Measurements from ENCODE around the gene SPATA1. TPM values are rescaled to one million over a fixed set of nuclear protein-coding genes. Genes with fewer than 3 reads are reported as not detected.

SPATA1 gene
- total RNA-seq, 4 donors from 2014 or later, result 1.7 TPM; not detected in 3

DNA sequence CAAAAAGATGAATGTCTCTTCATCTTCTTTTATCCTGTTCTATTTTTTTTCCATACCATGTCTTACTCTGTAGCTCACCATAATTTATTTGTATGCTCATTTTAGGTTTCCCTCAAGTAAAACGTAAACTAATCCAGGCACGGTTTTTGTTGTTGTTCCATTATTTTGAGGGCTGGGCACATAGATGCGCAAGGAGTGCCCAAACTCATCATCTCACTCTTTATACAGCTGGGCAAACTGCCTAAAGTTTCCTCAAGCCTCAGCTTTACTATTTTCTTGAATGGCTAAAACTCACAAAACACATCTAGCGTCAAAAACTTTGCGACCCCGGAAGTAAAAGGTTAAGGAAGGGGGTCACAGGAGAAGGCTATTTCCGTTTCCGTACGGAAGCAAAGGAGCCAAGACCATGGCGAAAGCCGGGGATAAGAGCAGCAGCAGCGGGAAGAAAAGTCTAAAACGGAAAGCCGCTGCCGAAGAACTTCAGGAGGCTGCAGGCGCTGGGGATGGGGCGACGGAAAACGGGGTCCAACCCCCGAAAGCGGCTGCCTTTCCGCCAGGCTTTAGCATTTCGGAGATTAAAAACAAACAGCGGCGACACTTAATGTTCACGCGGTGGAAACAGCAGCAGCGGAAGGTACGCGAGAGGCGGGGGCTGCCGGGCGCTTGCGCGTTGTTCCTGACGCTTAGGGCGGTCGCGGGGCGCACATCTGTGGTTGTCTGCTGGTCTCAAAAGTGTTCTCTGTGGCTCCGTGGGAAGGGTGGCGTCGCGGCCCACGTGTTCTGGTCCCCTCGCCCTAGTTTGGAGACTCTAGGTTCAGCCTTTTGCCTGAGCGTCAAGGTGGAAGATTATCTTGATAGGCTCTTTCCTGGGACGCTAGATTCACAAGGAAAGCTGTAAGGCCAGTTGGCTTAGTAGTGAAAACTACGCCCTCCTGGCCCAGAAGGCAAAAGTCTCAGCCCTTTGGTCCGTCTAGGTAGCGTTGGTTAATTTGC, 27.0 kb upstream of the SPATA1 start, which contains the start of gene RPF1:
Gene RPF1, plus strand, starts transcription at position 391 of the 993 bp plus-strand sequence. Its CDS starts 16 bp downstream, at position 407.
- Histone ChIP-seq H3K27me3 (peaks cover 36% of the 10 kb centered on the region), H3K4me3 (peak within 1 kb of the TSS; percentile 87), H3K36me3 (peaks cover 14% of the 10 kb centered on the region), H3K4me1 (peaks cover 19% of the 10 kb centered on the region), H3K27ac (peak within 1 kb of the TSS; percentile 89), H3K9me3 (no peaks in the 10 kb centered on the region)
- 6% methylated on average over 33 of the region's 51 CpGs for WGBS
- TF ChIP-seq, protein P1, sequence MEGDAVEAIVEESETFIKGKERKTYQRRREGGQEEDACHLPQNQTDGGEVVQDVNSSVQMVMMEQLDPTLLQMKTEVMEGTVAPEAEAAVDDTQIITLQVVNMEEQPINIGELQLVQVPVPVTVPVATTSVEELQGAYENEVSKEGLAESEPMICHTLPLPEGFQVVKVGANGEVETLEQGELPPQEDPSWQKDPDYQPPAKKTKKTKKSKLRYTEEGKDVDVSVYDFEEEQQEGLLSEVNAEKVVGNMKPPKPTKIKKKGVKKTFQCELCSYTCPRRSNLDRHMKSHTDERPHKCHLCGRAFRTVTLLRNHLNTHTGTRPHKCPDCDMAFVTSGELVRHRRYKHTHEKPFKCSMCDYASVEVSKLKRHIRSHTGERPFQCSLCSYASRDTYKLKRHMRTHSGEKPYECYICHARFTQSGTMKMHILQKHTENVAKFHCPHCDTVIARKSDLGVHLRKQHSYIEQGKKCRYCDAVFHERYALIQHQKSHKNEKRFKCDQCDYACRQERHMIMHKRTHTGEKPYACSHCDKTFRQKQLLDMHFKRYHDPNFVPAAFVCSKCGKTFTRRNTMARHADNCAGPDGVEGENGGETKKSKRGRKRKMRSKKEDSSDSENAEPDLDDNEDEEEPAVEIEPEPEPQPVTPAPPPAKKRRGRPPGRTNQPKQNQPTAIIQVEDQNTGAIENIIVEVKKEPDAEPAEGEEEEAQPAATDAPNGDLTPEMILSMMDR (IDR thresholded peaks at IDR 0.05), result no peak
- TF ChIP-seq EP300 (IDR thresholded peaks at IDR 0.05) (no peak), POLR2A (IDR thresholded peaks at IDR 0.05) (peak in 1 of 2 donors; percentile 65), POLR2AphosphoS5 (IDR thresholded peaks at IDR 0.05) (peak in 2 of 3 donors; percentile 57 to 83)
- DNase-seq (ENCODE audit: low spot score in 2 of 2), result peak; percentile 77 to 86

- peak overlapping the region; percentile 89 for H3K27ac ChIP-seq
- TF ChIP-seq, protein P1 (IDR thresholded peaks at IDR 0.05), result no peak
- WGBS, result 3% methylated on average over 9 of the region's 9 CpGs
These were observed 26.2 kb upstream of the SPATA1 start for GRCh38 chr1:84479998-84480397.

GRCh38 chr1:84480650-84481049, 25.5 kb upstream of the SPATA1 start:
- WGBS, result 74% methylated on average over 4 of the region's 4 CpGs
- peaks cover 26% of the 10 kb centered on the region for H3K36me3 ChIP-seq

More at GRCh38 chr1:84479998-84480397, 26.2 kb upstream of the SPATA1 start:
- DNase-seq (ENCODE audit: low spot score in 2 of 2), result no peak
- Histone ChIP-seq H3K9me3 (no peaks in the 10 kb centered on the region), H3K4me1 (peaks cover 19% of the 10 kb centered on the region), H3K36me3 (peaks cover 23% of the 10 kb centered on the region), H3K27me3 (peaks cover 28% of the 10 kb centered on the region), H3K4me3 (peak overlapping the region; percentile 87)

GRCh38 chr1:84481317-84481716, 24.9 kb upstream of the SPATA1 start:
- no peak overlapping the region for H3K4me3 ChIP-seq

More at GRCh38 chr1:84480650-84481049, 25.5 kb upstream of the SPATA1 start:
- peaks cover 21% of the 10 kb centered on the region for H3K27me3 ChIP-seq
- TF ChIP-seq, protein P1 (IDR thresholded peaks at IDR 0.05), result no peak
- TF ChIP-seq POLR2AphosphoS5 (IDR thresholded peaks at IDR 0.05) (no peak), POLR2A (IDR thresholded peaks at IDR 0.05) (no peak), EP300 (IDR thresholded peaks at IDR 0.05) (no peak)
- H3K27ac ChIP-seq, result no peak overlapping the region
- DNase-seq (ENCODE audit: low spot score in 2 of 2), result no peak
- H3K4me3 ChIP-seq, result peak overlapping the region; percentile 87
- peaks cover 19% of the 10 kb centered on the region for H3K4me1 ChIP-seq
- H3K9me3 ChIP-seq, result no peaks in the 10 kb centered on the region

More at GRCh38 chr1:84481317-84481716, 24.9 kb upstream of the SPATA1 start:
- no peak for DNase-seq (ENCODE audit: low spot score in 2 of 2)
- 75% methylated on average over 2 of the region's 2 CpGs for WGBS
- Histone ChIP-seq H3K27me3 (peaks cover 16% of the 10 kb centered on the region), H3K36me3 (peaks cover 31% of the 10 kb centered on the region), H3K9me3 (no peaks in the 10 kb centered on the region), H3K4me1 (peaks cover 19% of the 10 kb centered on the region), H3K27ac (no peak overlapping the region)
- TF ChIP-seq, protein P1 (IDR thresholded peaks at IDR 0.05), result no peak
- TF ChIP-seq POLR2A (IDR thresholded peaks at IDR 0.05), result no peak
- no peak for TF ChIP-seq EP300 (IDR thresholded peaks at IDR 0.05)
- no peak for TF ChIP-seq POLR2AphosphoS5 (IDR thresholded peaks at IDR 0.05)
